Tibial nerve (tissue), 4 donors: ENCODE measurements around the gene IMMP1L. TPM values are rescaled to one million over a fixed set of nuclear protein-coding genes. Genes with fewer than 3 reads are reported as not detected.

ENCODE experiments used
- DNase-seq, 2 donors: peaks; one replicate each; pipeline ENCODE4 v3.0.0-alpha.2; 2019; ENCODE audit warnings: low spot score in 2 of 2
- H3K27ac ChIP-seq, 4 donors: fragments of 200-600 bp; sonication (generic) in 3 of 4; one replicate each; pipeline ENCODE4 v1.5.1; 2017 to 2019; ENCODE audit warnings: mild to moderate bottlenecking in 1 of 4
- H3K27me3 ChIP-seq, 2 donors: fragments of 200-600 bp; sonication (generic) in 1 of 2; one replicate each; pipeline versions ENCODE4 v1.5.1 to v1.6.0; 2017 to 2019
- H3K36me3 ChIP-seq, 3 donors: fragments of 200-600 bp; sonication (generic); one replicate each; pipeline ENCODE4 v1.5.1; 2018 to 2019
- H3K4me1 ChIP-seq, 4 donors: fragments of 200-600 bp; sonication (generic) in 3 of 4; one replicate each; pipeline ENCODE4 v1.5.1; 2017 to 2019
- H3K4me3 ChIP-seq, 4 donors: fragments of 200-600 bp; sonication (generic) in 3 of 4; one replicate each; pipeline ENCODE4 v1.5.1; 2017 to 2019; ENCODE audit warnings: mild to moderate bottlenecking in 1 of 4, moderate library complexity in 1 of 4
- H3K9me3 ChIP-seq, 4 donors: fragments of 200-600 bp; sonication (generic) in 3 of 4; one replicate each; pipeline ENCODE4 v1.5.1; 2017 to 2019
- EP300 ChIP-seq, 2 donors: sonication (generic); formaldehyde crosslinking; IDR thresholded peaks; one replicate each; pipeline ENCODE4 v1.6.1; 2017; ENCODE audit warnings: antibody characterized with exemption in 2 of 2, mild to moderate bottlenecking in 1 of 2
- POLR2A ChIP-seq, 2 donors: fragments of 450-650 bp; IDR thresholded peaks; one replicate each; pipeline ENCODE4 v1.6.1; 2017; ENCODE audit warnings: antibody characterized with exemption in 2 of 2, mild to moderate bottlenecking in 2 of 2, moderate library complexity in 2 of 2
- WGBS, 2 donors: methylation state at CpG; one replicate each; pipeline ENCODE4 v1.1.5; 2018; 5-methylcytosine and 5-hydroxymethylcytosine counted together
- total RNA-seq, 4 donors: library from RNA; depleted of rRNA; stranded (reverse); fragments of >200 nt; gene quantifications; one replicate each; pipeline ENCODE4 v1.1.0, GENCODE V29; 2016
- TF ChIP-seq, protein P1 (sequence below), 5 experiments: fragments of 200-600 bp in 3 of 5; fragments of 450-650 bp in 2 of 5; sonication (generic) in 3 of 5; IDR thresholded peaks; one replicate each; pipeline ENCODE4 v1.5.1; 2016 to 2019; ENCODE audit warnings: antibody characterized with exemption in 5 of 5, mild to moderate bottlenecking in 3 of 5, moderate library complexity in 2 of 5

Gene IMMP1L
- total RNA-seq, 4 donors from 2014 or later: 22.5 to 119 (median 37.5) TPM

GRCh38 chr11:31478223-31478590 is 31.2 kb downstream of the IMMP1L start:
- Histone ChIP-seq H3K36me3 (no peaks in the 10 kb centered on the region), H3K27me3 (no peaks in the 10 kb centered on the region), H3K4me1 (no peaks in the 10 kb centered on the region), H3K27ac (no peak overlapping the region), H3K9me3 (no peaks in the 10 kb centered on the region), H3K4me3 (no peak overlapping the region)
- no peak for DNase-seq
- no peak for TF ChIP-seq POLR2A (IDR thresholded peaks at IDR 0.05)
- TF ChIP-seq, protein P1, sequence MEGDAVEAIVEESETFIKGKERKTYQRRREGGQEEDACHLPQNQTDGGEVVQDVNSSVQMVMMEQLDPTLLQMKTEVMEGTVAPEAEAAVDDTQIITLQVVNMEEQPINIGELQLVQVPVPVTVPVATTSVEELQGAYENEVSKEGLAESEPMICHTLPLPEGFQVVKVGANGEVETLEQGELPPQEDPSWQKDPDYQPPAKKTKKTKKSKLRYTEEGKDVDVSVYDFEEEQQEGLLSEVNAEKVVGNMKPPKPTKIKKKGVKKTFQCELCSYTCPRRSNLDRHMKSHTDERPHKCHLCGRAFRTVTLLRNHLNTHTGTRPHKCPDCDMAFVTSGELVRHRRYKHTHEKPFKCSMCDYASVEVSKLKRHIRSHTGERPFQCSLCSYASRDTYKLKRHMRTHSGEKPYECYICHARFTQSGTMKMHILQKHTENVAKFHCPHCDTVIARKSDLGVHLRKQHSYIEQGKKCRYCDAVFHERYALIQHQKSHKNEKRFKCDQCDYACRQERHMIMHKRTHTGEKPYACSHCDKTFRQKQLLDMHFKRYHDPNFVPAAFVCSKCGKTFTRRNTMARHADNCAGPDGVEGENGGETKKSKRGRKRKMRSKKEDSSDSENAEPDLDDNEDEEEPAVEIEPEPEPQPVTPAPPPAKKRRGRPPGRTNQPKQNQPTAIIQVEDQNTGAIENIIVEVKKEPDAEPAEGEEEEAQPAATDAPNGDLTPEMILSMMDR (IDR thresholded peaks at IDR 0.05): no peak
- TF ChIP-seq EP300 (IDR thresholded peaks at IDR 0.05): no peak
- WGBS, 2 donors: 76 to 80% methylated on average over 2 of the region's 2 CpGs

DNA sequence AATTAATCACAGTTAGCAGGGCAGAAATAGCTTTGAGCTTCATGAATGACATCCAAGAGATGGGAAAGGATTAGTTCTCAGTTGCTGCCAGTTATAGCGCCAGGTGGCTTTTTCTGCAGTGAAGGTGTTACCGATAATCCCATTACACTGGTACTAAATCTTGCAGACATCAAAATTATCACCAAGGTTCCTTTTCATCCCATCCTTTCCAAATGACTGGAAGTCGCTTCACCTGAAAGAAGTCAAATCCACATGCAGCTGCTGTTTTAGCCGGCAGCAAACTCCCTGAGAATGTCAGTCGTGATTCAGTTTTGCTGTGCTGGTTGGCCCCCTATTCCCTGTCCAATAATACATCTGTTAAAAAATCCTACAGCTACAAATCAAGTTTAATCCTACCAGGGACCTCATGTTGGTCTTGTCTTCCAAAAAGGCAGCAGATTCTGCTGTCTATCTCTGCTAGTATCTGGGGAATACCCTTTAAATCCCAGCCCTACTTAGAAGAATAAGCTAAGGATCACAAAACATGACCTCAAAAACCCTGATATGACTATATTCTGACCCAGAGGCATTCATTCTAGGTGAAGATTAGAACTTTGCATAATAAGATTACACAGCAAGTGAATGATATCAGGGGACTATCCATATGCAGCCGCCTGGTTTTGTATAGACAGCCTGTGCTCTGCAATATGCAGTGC is 31.7 kb downstream of the IMMP1L start:
- DNase-seq: no peak
- Histone ChIP-seq H3K27ac (no peak overlapping the region), H3K27me3 (no peaks in the 10 kb centered on the region), H3K9me3 (no peaks in the 10 kb centered on the region), H3K36me3 (no peaks in the 10 kb centered on the region), H3K4me1 (no peaks in the 10 kb centered on the region), H3K4me3 (no peak overlapping the region)
- 80 to 83% methylated on average over 6 of the region's 6 CpGs for WGBS, 2 donors
- no peak for TF ChIP-seq EP300 (IDR thresholded peaks at IDR 0.05)
- TF ChIP-seq, protein P1 (IDR thresholded peaks at IDR 0.05): no peak
- no peak for TF ChIP-seq POLR2A (IDR thresholded peaks at IDR 0.05)

GRCh38 chr11:31474083-31474482 is 35.3 kb downstream of the IMMP1L start:
- no peak for DNase-seq
- no peak overlapping the region for H3K27ac ChIP-seq
- TF ChIP-seq EP300 (IDR thresholded peaks at IDR 0.05) (no peak), POLR2A (IDR thresholded peaks at IDR 0.05) (no peak)
- TF ChIP-seq, protein P1 (IDR thresholded peaks at IDR 0.05): no peak
- H3K4me1 ChIP-seq: no peaks in the 10 kb centered on the region
- no peak overlapping the region for H3K4me3 ChIP-seq
- H3K9me3 ChIP-seq: no peaks in the 10 kb centered on the region
- H3K36me3 ChIP-seq: peaks cover 0 to 6% (median 0%) of the 10 kb centered on the region in 3 donors
- H3K27me3 ChIP-seq: no peaks in the 10 kb centered on the region

GRCh38 chr11:31464436-31464835 is 45.0 kb downstream of the IMMP1L start:
- 96 to 99% methylated on average over 3 of the region's 3 CpGs for WGBS, 2 donors
- DNase-seq: no peak

GRCh38 chr11:31455177-31455576 is 54.2 kb downstream of the IMMP1L start:
- no peak overlapping the region for H3K4me3 ChIP-seq
- 94% methylated on average over 3 of the region's 3 CpGs for whole genome bisulfite sequencing, 2 donors
- H3K27me3 ChIP-seq: no peaks in the 10 kb centered on the region
- TF ChIP-seq POLR2A (IDR thresholded peaks at IDR 0.05) (no peak), EP300 (IDR thresholded peaks at IDR 0.05) (no peak)
- TF ChIP-seq, protein P1 (IDR thresholded peaks at IDR 0.05): no peak
- no peaks in the 10 kb centered on the region for H3K9me3 ChIP-seq
- peaks cover 0 to 24% (median 0%) of the 10 kb centered on the region in 3 donors for H3K36me3 ChIP-seq
- no peak for DNase-seq
- H3K4me1 ChIP-seq: no peaks in the 10 kb centered on the region
- no peak overlapping the region for H3K27ac ChIP-seq

More at GRCh38 chr11:31464436-31464835, 45.0 kb downstream of the IMMP1L start:
- TF ChIP-seq POLR2A (IDR thresholded peaks at IDR 0.05): no peak
- TF ChIP-seq, protein P1 (IDR thresholded peaks at IDR 0.05): no peak
- TF ChIP-seq EP300 (IDR thresholded peaks at IDR 0.05): no peak
- no peak overlapping the region for H3K27ac ChIP-seq
- peaks cover 0 to 44% (median 0%) of the 10 kb centered on the region in 3 donors for H3K36me3 ChIP-seq
- peaks cover 0 to 35% (median 10%) of the 10 kb centered on the region in 4 donors for H3K9me3 ChIP-seq
- H3K4me1 ChIP-seq: no peaks in the 10 kb centered on the region
- H3K4me3 ChIP-seq: no peak overlapping the region
- no peaks in the 10 kb centered on the region for H3K27me3 ChIP-seq
